HL-60 (cell line): Measurements from ENCODE around the gene ERCC4.

Source experiments
- GABPA ChIP-seq: IDR thresholded peaks from 2 replicates; pipeline ENCODE4 v1.6.1; 2012; ENCODE audit warnings: low read depth
- TF ChIP-seq, protein P1 (sequence below): IDR thresholded peaks from one replicate; pipeline ENCODE4 v1.5.1; 2011; ENCODE audit warnings: low read length, control low read depth, inconsistent platforms; ENCODE audit not compliant: insufficient read depth

DNA sequence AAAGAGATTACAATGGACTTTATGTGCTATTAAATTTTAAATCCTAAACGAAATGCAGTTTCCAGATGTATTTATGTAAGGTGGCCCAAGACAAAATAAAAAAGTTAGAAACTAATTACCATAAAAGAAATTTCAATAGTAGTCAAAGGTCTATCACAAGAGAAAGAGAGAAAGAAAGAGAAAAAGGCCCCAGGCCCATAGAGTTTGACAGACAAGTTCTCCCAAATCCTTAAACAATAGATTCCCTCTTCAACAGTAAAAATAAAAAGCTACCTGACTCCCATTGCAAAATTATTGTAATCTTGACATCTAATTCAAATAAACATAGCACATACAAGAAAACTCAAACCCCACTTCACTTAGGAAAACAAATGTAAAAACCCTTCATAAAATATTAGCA is 8.6 kb upstream of the ERCC4 start:
- TF ChIP-seq, protein P1, sequence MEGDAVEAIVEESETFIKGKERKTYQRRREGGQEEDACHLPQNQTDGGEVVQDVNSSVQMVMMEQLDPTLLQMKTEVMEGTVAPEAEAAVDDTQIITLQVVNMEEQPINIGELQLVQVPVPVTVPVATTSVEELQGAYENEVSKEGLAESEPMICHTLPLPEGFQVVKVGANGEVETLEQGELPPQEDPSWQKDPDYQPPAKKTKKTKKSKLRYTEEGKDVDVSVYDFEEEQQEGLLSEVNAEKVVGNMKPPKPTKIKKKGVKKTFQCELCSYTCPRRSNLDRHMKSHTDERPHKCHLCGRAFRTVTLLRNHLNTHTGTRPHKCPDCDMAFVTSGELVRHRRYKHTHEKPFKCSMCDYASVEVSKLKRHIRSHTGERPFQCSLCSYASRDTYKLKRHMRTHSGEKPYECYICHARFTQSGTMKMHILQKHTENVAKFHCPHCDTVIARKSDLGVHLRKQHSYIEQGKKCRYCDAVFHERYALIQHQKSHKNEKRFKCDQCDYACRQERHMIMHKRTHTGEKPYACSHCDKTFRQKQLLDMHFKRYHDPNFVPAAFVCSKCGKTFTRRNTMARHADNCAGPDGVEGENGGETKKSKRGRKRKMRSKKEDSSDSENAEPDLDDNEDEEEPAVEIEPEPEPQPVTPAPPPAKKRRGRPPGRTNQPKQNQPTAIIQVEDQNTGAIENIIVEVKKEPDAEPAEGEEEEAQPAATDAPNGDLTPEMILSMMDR: no peak
- TF ChIP-seq GABPA: no peak
